GM19452 (cell line): ENCODE measurements around the gene DNAH1.

Experiments used
- ATAC-seq: cut with Tn5 transposase; IDR thresholded peaks from one replicate; pipeline ENCODE4 v1.9.1; 2021; ENCODE audit not compliant: unreplicated experiment

The DNAH1 gene

GRCh38 chr3:52290596-52291507 is 25.3 kb upstream of the DNAH1 start:
- no peak for ATAC-seq

- ATAC-seq, result no peak
Observed at GRCh38 chr3:52291508-52292181, 24.5 kb upstream of the DNAH1 start.

- no peak for ATAC-seq
Observed at GRCh38 chr3:52292247-52293065, 23.7 kb upstream of the DNAH1 start.

- no peak for ATAC-seq
Observed at GRCh38 chr3:52293491-52294319, 22.4 kb upstream of the DNAH1 start.

- ATAC-seq, result no peak
Observed at GRCh38 chr3:52294320-52295150, 21.6 kb upstream of the DNAH1 start.

- ATAC-seq, result no peak
Observed at GRCh38 chr3:52295671-52296208, 20.4 kb upstream of the DNAH1 start.

- ATAC-seq, result no peak
Observed at GRCh38 chr3:52297242-52298148, 18.6 kb upstream of the DNAH1 start.

GRCh38 chr3:52298149-52299098 is 17.7 kb upstream of the DNAH1 start:
- no peak for ATAC-seq

- no peak for ATAC-seq
Observed at GRCh38 chr3:52299247-52299878, 16.8 kb upstream of the DNAH1 start.

- no peak for ATAC-seq
Observed at GRCh38 chr3:52299879-52300611, 16.1 kb upstream of the DNAH1 start.

- ATAC-seq, result no peak
Observed at GRCh38 chr3:52302426-52303145, 13.5 kb upstream of the DNAH1 start.

GRCh38 chr3:52303811-52304210 is 12.3 kb upstream of the DNAH1 start:
- no peak for ATAC-seq

- no peak for ATAC-seq
Observed at GRCh38 chr3:52305926-52306325, 10.2 kb upstream of the DNAH1 start.

GRCh38 chr3:52306978-52307377 is 9.1 kb upstream of the DNAH1 start:
- ATAC-seq, result no peak

- ATAC-seq, result no peak
Observed at GRCh38 chr3:52308308-52308707, 7.8 kb upstream of the DNAH1 start.
